Neural progenitor cell (in vitro differentiated cells): ENCODE measurements around the gene GRAMD4. TPM values are rescaled to one million over a fixed set of nuclear protein-coding genes. Genes with fewer than 3 reads are reported as not detected.

Experiments used
- DNase-seq: peaks from one replicate; pipeline ENCODE4 v3.0.0-alpha.2; 2016; ENCODE audit warnings: low spot score
- H2AFZ ChIP-seq: fragments of 200-600 bp; sonication (generic); replicated peaks from 2 replicates; pipeline ENCODE4 v1.6.1; 2016; ENCODE audit warnings: antibody characterized with exemption
- H3F3A ChIP-seq: fragments of 200-600 bp; sonication (generic); 2 replicates; pipeline ENCODE4 v1.6.1; 2016; ENCODE audit warnings: antibody characterized with exemption, low read depth
- H3K27ac ChIP-seq: fragments of 200-600 bp; sonication (generic); 2 replicates; pipeline ENCODE4 v1.5.1; 2016; ENCODE audit warnings: mild to moderate bottlenecking
- H3K27me3 ChIP-seq: fragments of 200-600 bp; sonication (generic); 2 replicates; pipeline ENCODE4 v1.6.1; 2016; ENCODE audit warnings: mild to moderate bottlenecking, moderate library complexity
- H3K36me3 ChIP-seq: fragments of 200-600 bp; sonication (generic); 2 replicates; pipeline ENCODE4 v1.5.1; 2016
- H3K4me1 ChIP-seq: fragments of 200-600 bp; sonication (generic); 2 replicates; pipeline ENCODE4 v1.6.1; 2016; ENCODE audit warnings: mixed run types
- H3K4me2 ChIP-seq: fragments of 200-600 bp; sonication (generic); 2 replicates; pipeline ENCODE4 v1.6.1; 2016
- H3K4me3 ChIP-seq: fragments of 200-600 bp; sonication (generic); 2 replicates; pipeline ENCODE4 v1.5.1; 2016
- H3K79me2 ChIP-seq: fragments of 200-600 bp; sonication (generic); 2 replicates; pipeline ENCODE4 v1.6.1; 2016; ENCODE audit warnings: low read depth
- H3K9ac ChIP-seq: fragments of 200-600 bp; sonication (generic); 2 replicates; pipeline ENCODE4 v1.6.1; 2016
- H3K9me3 ChIP-seq: fragments of 200-600 bp; sonication (generic); 2 replicates; pipeline ENCODE4 v1.5.1; 2016; ENCODE audit warnings: low read depth
- H4K20me1 ChIP-seq: fragments of 200-600 bp; sonication (generic); 2 replicates; pipeline ENCODE4 v1.6.1; 2016; ENCODE audit warnings: low read depth
- H3K27ac Mint-ChIP-seq: 3 replicates; pipeline ENCODE4 v1.8.0; 2021; ENCODE audit warnings: mixed read lengths
- H3K27me3 Mint-ChIP-seq: 2 replicates; pipeline ENCODE4 v1.8.0; 2022; ENCODE audit warnings: low read depth, mild to moderate bottlenecking, inconsistent platforms, moderate library complexity, mixed read lengths; ENCODE audit not compliant: insufficient read depth
- H3K36me3 Mint-ChIP-seq: 3 replicates; pipeline ENCODE4 v1.8.0; 2021; ENCODE audit warnings: mixed read lengths
- H3K4me1 Mint-ChIP-seq: 3 replicates; pipeline ENCODE4 v1.8.0; 2021; ENCODE audit warnings: mixed read lengths
- H3K4me3 Mint-ChIP-seq: 3 replicates; pipeline ENCODE4 v1.8.0; 2021; ENCODE audit warnings: mild to moderate bottlenecking, moderate library complexity, mixed read lengths
- H3K9me3 Mint-ChIP-seq: 3 replicates; pipeline ENCODE4 v1.8.0; 2020; ENCODE audit warnings: mixed read lengths
- CTCF ChIP-seq: fragments of 200-600 bp; sonication (generic); IDR thresholded peaks from 2 replicates; pipeline ENCODE4 v1.5.1; 2017; ENCODE audit warnings: antibody characterized with exemption, mild to moderate bottlenecking
- EZH2 ChIP-seq: fragments of 200-600 bp; sonication (generic); IDR thresholded peaks from 2 replicates; pipeline ENCODE4 v1.6.1; 2017; ENCODE audit warnings: antibody characterized with exemption, mild to moderate bottlenecking, moderate library complexity
- EZH2phosphoT487 ChIP-seq: fragments of 200-600 bp; sonication (generic); IDR thresholded peaks from 2 replicates; pipeline ENCODE4 v1.6.1; 2017; ENCODE audit warnings: antibody characterized with exemption
- total RNA-seq: library from RNA; depleted of rRNA; stranded (reverse); fragments of >200 nt; gene quantifications from 2 replicates; pipeline ENCODE4 v1.2.3, GENCODE V29; 2015; ENCODE audit warnings: low replicate concordance

Gene GRAMD4
- total RNA-seq, 1 donor from 2014 or later = 32.2 TPM

- Histone ChIP-seq H3K79me2 (peaks cover 9% of the 10 kb centered on the region), H3K4me3 (no peak overlapping the region), H3K36me3 (no peaks in the 10 kb centered on the region), H3K4me1 (peaks cover 6% of the 10 kb centered on the region), H3F3A (peaks cover 15% of the 10 kb centered on the region), H3K27ac (no peak overlapping the region), H3K9me3 (no peaks in the 10 kb centered on the region), H3K27me3 (peaks cover 45% of the 10 kb centered on the region), H3K4me2 (peak overlapping the region; percentile 82), H4K20me1 (peaks cover 53% of the 10 kb centered on the region), H3K9ac (no peak overlapping the region), H2AFZ (no peak overlapping the region)
- Mint-ChIP-seq H3K36me3 (no peaks in the 10 kb centered on the region), H3K9me3 (peaks cover 1% of the 10 kb centered on the region), H3K4me3 (peak overlapping the region; percentile 92), H3K27me3 (peaks cover 7% of the 10 kb centered on the region), H3K4me1 (peaks cover 36% of the 10 kb centered on the region), H3K27ac (peak overlapping the region; percentile 85)
- no peak for DNase-seq
- no peak for TF ChIP-seq EZH2
- no peak for TF ChIP-seq CTCF
- TF ChIP-seq EZH2phosphoT487 = no peak
These were observed 41.8 kb upstream of the GRAMD4 start for GRCh38 chr22:46578251-46578823.

GRCh38 chr22:46578824-46579561, 41.2 kb upstream of the GRAMD4 start:
- no peak overlapping the region for H2AFZ ChIP-seq
- peaks cover 39% of the 10 kb centered on the region for H3K4me1 Mint-ChIP-seq
- H3K4me2 ChIP-seq = no peak overlapping the region
- H3K4me3 Mint-ChIP-seq = peak overlapping the region; percentile 92
- no peaks in the 10 kb centered on the region for H3K36me3 ChIP-seq
- TF ChIP-seq EZH2 (no peak), EZH2phosphoT487 (no peak), CTCF (no peak)
- H3K9me3 ChIP-seq = no peaks in the 10 kb centered on the region
- peaks cover 6% of the 10 kb centered on the region for H3K4me1 ChIP-seq
- peak overlapping the region; percentile 85 for H3K27ac Mint-ChIP-seq
- H3K9ac ChIP-seq = no peak overlapping the region
- H3K27me3 Mint-ChIP-seq = peaks cover 7% of the 10 kb centered on the region
- peaks cover 9% of the 10 kb centered on the region for H3K79me2 ChIP-seq
- H3K4me3 ChIP-seq = no peak overlapping the region
- peaks cover 18% of the 10 kb centered on the region for H3F3A ChIP-seq
- H3K9me3 Mint-ChIP-seq = peaks cover 1% of the 10 kb centered on the region
- peak; percentile 37 for DNase-seq
- no peaks in the 10 kb centered on the region for H3K36me3 Mint-ChIP-seq
- peaks cover 60% of the 10 kb centered on the region for H4K20me1 ChIP-seq
- peaks cover 52% of the 10 kb centered on the region for H3K27me3 ChIP-seq
- H3K27ac ChIP-seq = no peak overlapping the region

GRCh38 chr22:46579751-46580449, 40.3 kb upstream of the GRAMD4 start:
- Histone ChIP-seq H3K4me2 (no peak overlapping the region), H3K79me2 (peaks cover 9% of the 10 kb centered on the region), H3K4me3 (no peak overlapping the region), H2AFZ (no peak overlapping the region), H3K36me3 (no peaks in the 10 kb centered on the region), H3K27me3 (peaks cover 53% of the 10 kb centered on the region), H3K9ac (no peak overlapping the region), H3K4me1 (peaks cover 13% of the 10 kb centered on the region), H3K9me3 (no peaks in the 10 kb centered on the region), H3K27ac (no peak overlapping the region), H4K20me1 (peaks cover 69% of the 10 kb centered on the region), H3F3A (peaks cover 28% of the 10 kb centered on the region)
- Mint-ChIP-seq H3K4me1 (peaks cover 48% of the 10 kb centered on the region), H3K9me3 (peaks cover 1% of the 10 kb centered on the region), H3K36me3 (no peaks in the 10 kb centered on the region), H3K27ac (no peak overlapping the region), H3K27me3 (peaks cover 5% of the 10 kb centered on the region), H3K4me3 (peak overlapping the region; percentile 92)
- TF ChIP-seq CTCF (no peak), EZH2phosphoT487 (no peak), EZH2 (no peak)
- DNase-seq = no peak
